ENCODE data around the gene SUGCT.

DNA sequence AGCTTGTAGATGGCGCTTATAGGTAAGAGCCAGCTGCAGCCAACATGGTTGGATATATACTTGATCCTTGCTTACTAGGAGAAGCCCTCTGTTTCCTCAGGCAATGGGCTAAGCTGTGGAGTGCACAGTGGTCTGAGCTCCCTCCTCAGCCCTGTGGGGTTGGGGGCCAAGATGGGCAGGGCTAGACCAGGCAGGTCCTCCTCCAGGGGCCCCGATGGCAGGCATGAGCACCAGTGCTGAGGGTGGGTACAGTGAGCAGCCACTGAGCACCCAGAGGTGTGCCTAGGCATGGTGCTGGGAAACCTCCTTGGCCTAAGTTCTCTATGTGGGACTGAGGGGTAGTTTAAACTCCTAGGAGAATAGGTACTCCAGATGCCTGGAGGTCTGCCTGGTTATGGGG lies 680.2 kb downstream of the SUGCT start:
- TF ChIP-seq POLR2AphosphoS5 (IDR thresholded peaks at IDR 0.05) (no peak), POLR2A (IDR thresholded peaks at IDR 0.05) (no peak)
- TF ChIP-seq, protein P1, sequence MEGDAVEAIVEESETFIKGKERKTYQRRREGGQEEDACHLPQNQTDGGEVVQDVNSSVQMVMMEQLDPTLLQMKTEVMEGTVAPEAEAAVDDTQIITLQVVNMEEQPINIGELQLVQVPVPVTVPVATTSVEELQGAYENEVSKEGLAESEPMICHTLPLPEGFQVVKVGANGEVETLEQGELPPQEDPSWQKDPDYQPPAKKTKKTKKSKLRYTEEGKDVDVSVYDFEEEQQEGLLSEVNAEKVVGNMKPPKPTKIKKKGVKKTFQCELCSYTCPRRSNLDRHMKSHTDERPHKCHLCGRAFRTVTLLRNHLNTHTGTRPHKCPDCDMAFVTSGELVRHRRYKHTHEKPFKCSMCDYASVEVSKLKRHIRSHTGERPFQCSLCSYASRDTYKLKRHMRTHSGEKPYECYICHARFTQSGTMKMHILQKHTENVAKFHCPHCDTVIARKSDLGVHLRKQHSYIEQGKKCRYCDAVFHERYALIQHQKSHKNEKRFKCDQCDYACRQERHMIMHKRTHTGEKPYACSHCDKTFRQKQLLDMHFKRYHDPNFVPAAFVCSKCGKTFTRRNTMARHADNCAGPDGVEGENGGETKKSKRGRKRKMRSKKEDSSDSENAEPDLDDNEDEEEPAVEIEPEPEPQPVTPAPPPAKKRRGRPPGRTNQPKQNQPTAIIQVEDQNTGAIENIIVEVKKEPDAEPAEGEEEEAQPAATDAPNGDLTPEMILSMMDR (IDR thresholded peaks at IDR 0.05), result no peak
